SJCRH30 (cell line): Measurements from ENCODE around the gene KCNIP4. TPM values are rescaled to one million over a fixed set of nuclear protein-coding genes. Genes with fewer than 3 reads are reported as not detected.
"Not testable (repeated sequence)": the region's sequence is repeated elsewhere in the genome, so short reads cannot be mapped to it uniquely, and the experiment has no call there.

Source experiments
- DNase-seq, 2 experiments: peaks; one replicate each; pipeline ENCODE4 v3.0.0-alpha.2; 2015 to 2020
- H3K27ac ChIP-seq: fragments of 250-450 bp; sonication (Bioruptor Pico); 2 replicates; pipeline ENCODE4 v1.5.1; 2020; ENCODE audit warnings: mild to moderate bottlenecking, moderate library complexity
- H3K27me3 ChIP-seq: fragments of 250-450 bp; sonication (Bioruptor Pico); 2 replicates; pipeline ENCODE4 v1.5.1; 2020; ENCODE audit warnings: mild to moderate bottlenecking, moderate library complexity
- H3K36me3 ChIP-seq: fragments of 250-450 bp; sonication (Bioruptor Pico); 2 replicates; pipeline ENCODE4 v1.5.1; 2020; ENCODE audit warnings: mild to moderate bottlenecking, moderate library complexity
- H3K4me1 ChIP-seq: fragments of 250-450 bp; sonication (Bioruptor Pico); 2 replicates; pipeline ENCODE4 v1.5.1; 2020; ENCODE audit warnings: mild to moderate bottlenecking, moderate library complexity
- H3K4me3 ChIP-seq: fragments of 250-450 bp; sonication (Bioruptor Pico); 2 replicates; pipeline ENCODE4 v1.5.1; 2020; ENCODE audit warnings: mild to moderate bottlenecking, moderate library complexity
- H3K9me3 ChIP-seq: fragments of 250-450 bp; sonication (Bioruptor Pico); replicated peaks from 2 replicates; pipeline ENCODE4 v1.5.1; 2020; ENCODE audit warnings: mild to moderate bottlenecking, moderate library complexity
- total RNA-seq: library from RNA; depleted of rRNA; stranded (reverse); fragments of >200 nt; shearing (Covaris generic); gene quantifications from 2 replicates; pipeline ENCODE4 v1.2.3, GENCODE V29; 2014

Gene KCNIP4
- total RNA-seq, 1 experiment from 2014 or later, result 0.67 TPM

DNA sequence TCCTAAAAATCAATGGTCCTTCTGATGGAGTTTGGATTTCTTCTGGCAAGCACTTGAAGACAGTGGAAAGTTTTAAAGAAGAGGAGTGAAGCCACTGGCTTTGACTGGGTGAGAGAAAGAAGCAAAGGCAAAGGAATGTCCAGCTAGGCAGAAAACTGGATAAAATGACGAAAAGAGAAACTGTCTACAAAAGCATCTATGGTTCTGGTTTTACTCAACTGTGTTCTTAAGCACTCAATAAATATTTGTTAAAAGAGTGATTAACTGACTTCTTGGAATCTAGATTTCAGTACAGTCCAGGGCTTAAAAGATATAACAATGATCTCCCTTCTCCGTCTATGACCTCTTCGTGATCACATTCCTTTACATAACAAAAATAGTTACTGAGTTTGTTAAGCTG lies 1195.9 kb downstream of the KCNIP4 start:
- no peak for DNase-seq
- Histone ChIP-seq H3K4me1 (no peaks in the 10 kb centered on the region), H3K9me3 (no peaks in the 10 kb centered on the region), H3K27me3 (no peaks in the 10 kb centered on the region), H3K27ac (no peak overlapping the region), H3K4me3 (no peak overlapping the region), H3K36me3 (no peaks in the 10 kb centered on the region)

DNA sequence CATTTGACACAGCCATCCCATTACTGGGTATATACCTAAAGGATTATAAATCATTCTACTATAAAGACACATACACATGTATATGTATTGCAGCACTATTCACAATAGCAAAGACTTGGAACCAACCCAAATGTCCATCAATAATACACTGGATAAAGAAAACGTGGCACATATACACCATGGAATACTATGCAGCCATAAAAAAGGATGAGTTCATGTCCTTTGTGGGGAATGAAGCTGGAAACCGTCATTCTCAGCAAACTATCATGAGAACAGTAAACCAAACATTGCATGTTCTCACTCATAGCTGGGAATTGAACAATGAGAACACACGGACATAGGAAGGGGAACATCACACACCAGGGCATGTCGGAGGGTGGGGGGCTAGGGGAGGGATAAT lies 1202.6 kb downstream of the KCNIP4 start:
- not testable (repeated sequence) for H3K4me1 ChIP-seq, H3K36me3 ChIP-seq, H3K4me3 ChIP-seq, DNase-seq, H3K9me3 ChIP-seq, H3K27me3 ChIP-seq, H3K27ac ChIP-seq

DNA sequence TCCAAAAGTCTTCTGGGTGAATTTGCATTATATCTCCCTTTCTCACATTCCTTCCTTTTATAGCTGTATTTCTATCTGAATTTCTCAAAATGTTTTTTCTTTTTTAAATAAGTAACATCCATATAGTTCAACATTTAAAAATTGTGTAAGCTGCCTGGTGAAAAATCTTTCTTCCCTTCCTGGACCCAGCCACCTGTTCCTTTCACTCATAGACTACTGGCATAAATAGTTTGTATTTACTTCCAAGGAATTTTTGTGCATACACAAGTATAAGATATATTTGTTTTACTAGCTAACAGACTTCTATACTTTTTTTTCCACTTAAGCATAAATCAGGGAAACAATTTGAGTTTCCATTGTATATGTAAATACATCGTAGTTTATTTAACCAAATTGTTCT lies 1212.6 kb downstream of the KCNIP4 start:
- H3K4me1 ChIP-seq, result 0 out of 2 replicates have a peak, but pooled peaks cover 2% of the 10 kb centered on the region
- peaks cover 4% of the 10 kb centered on the region for H3K36me3 ChIP-seq
- peaks cover 4% of the 10 kb centered on the region for H3K9me3 ChIP-seq
- H3K27me3 ChIP-seq, result no peaks in the 10 kb centered on the region
- peak; percentile 28 to 63 for DNase-seq
- H3K27ac ChIP-seq, result no peak overlapping the region
- no peak overlapping the region for H3K4me3 ChIP-seq

- H3K36me3 ChIP-seq, result peaks cover 36% of the 10 kb centered on the region
- no peak overlapping the region for H3K4me3 ChIP-seq
- DNase-seq, result no peak
- H3K27me3 ChIP-seq, result no peaks in the 10 kb centered on the region
- no peaks in the 10 kb centered on the region for H3K4me1 ChIP-seq
- H3K9me3 ChIP-seq, result peaks cover 3% of the 10 kb centered on the region; the same call in 1 of the 2 replicates
- no peak overlapping the region for H3K27ac ChIP-seq
These were observed 1223.7 kb downstream of the KCNIP4 start for GRCh38 chr4:20724915-20725314.

GRCh38 chr4:20723463-20723862 lies 1225.1 kb downstream of the KCNIP4 start:
- Histone ChIP-seq H3K9me3 (peaks cover 3% of the 10 kb centered on the region; the same call in 1 of the 2 replicates), H3K27me3 (no peaks in the 10 kb centered on the region), H3K4me1 (no peaks in the 10 kb centered on the region), H3K36me3 (peaks cover 36% of the 10 kb centered on the region), H3K27ac (no peak overlapping the region), H3K4me3 (no peak overlapping the region)
- no peak for DNase-seq

- H3K27ac ChIP-seq, result no peak overlapping the region
- DNase-seq, result no peak
- H3K4me1 ChIP-seq, result no peaks in the 10 kb centered on the region
- H3K9me3 ChIP-seq, result peaks cover 3% of the 10 kb centered on the region; the same call in 1 of the 2 replicates
- no peaks in the 10 kb centered on the region for H3K27me3 ChIP-seq
- no peak overlapping the region for H3K4me3 ChIP-seq
- H3K36me3 ChIP-seq, result peaks cover 36% of the 10 kb centered on the region
These were observed 1225.6 kb downstream of the KCNIP4 start for GRCh38 chr4:20723019-20723418.

GRCh38 chr4:20711335-20711734 lies 1237.2 kb downstream of the KCNIP4 start:
- H3K27me3 ChIP-seq, result no peaks in the 10 kb centered on the region
- H3K4me3 ChIP-seq, result no peak overlapping the region
- no peaks in the 10 kb centered on the region for H3K4me1 ChIP-seq
- no peak for DNase-seq
- H3K36me3 ChIP-seq, result peaks cover 23% of the 10 kb centered on the region
- 0 out of 2 replicates have a peak, but pooled peaks cover under 1% of the 10 kb centered on the region for H3K9me3 ChIP-seq
- no peak overlapping the region for H3K27ac ChIP-seq

DNA sequence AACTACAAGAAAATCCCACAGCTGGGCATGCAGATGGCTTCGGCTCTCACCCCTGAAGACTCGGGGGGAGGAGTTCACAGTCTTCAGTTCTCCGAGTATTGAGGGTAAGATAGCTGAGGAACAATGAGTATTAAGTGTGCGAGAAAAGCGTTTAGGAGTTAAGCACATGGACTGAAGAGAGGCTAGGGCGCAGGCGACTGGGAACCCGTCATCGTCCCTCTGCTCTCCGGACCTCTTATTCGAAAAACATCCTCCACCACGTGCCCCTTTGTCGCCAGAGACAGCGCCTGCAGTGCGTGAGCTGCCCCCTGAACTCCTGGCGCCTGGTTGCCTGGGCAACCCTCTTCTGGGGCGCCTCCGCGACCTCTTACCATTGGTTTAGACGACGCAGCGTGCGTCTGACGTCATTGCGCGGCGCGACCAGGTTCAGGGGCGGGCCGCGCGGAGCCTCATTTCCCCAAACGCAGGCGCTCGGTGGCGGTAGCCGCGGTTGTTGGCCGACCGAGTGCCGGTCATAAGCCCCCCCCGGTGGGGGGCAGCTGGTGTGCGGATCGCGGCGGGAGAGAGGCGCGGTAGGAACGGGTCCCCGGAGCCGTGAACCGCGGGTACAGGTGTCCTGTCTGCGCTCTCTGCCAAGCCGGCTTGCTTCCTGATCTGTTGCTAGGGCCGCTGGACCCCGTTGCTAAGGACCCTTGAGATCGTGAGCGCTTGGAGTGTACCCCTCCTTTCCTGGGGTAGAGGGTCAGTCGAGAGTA lies 1248.4 kb downstream of the KCNIP4 start, which contains the start of gene PACRGL:
PACRGL (plus strand) TSS at position 452 of the 755 bp plus-strand sequence. CDS start 4,024 bp downstream, outside the sequence.
- Histone ChIP-seq H3K27me3 (no peaks in the 10 kb centered on the region), H3K9me3 (no peaks in the 10 kb centered on the region), H3K27ac (peak within 1 kb of the TSS; percentile 60), H3K36me3 (peaks cover 3% of the 10 kb centered on the region), H3K4me1 (0 out of 2 replicates have a peak, but pooled peaks cover 6% of the 10 kb centered on the region), H3K4me3 (peak within 1 kb of the TSS; percentile 79)
- DNase-seq, result peak; percentile 96

GRCh38 chr4:20698820-20699219 lies 1249.8 kb downstream of the KCNIP4 start:
- Histone ChIP-seq H3K27me3 (no peaks in the 10 kb centered on the region), H3K9me3 (no peaks in the 10 kb centered on the region), H3K4me1 (0 out of 2 replicates have a peak, but pooled peaks cover 6% of the 10 kb centered on the region), H3K27ac (no peak overlapping the region), H3K4me3 (no peak overlapping the region), H3K36me3 (no peaks in the 10 kb centered on the region)
- DNase-seq, result no peak

DNA sequence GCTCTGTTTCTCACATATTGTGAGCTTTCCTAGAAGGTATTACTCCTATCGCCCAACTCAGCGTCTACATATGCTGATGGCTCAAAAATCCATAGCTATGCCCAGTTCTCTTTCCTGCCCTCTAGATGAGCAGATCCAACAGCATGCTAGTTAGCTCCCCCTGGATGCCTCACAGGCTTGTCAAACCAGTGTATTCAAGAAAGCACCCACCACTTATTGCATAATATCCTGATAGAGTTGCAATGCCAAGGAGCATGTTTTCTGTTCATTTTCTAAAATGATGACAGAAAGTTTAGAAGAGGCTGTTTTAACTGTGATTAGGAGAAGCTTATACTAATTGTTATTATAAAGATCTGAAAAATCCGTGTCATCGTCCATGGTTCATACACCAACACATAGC lies 1250.2 kb downstream of the KCNIP4 start:
- Histone ChIP-seq H3K36me3 (no peaks in the 10 kb centered on the region), H3K27ac (no peak overlapping the region), H3K4me1 (0 out of 2 replicates have a peak, but pooled peaks cover 6% of the 10 kb centered on the region), H3K9me3 (no peaks in the 10 kb centered on the region), H3K4me3 (no peak overlapping the region), H3K27me3 (no peaks in the 10 kb centered on the region)
- no peak for DNase-seq

- Histone ChIP-seq H3K36me3 (no peaks in the 10 kb centered on the region), H3K9me3 (no peaks in the 10 kb centered on the region), H3K4me3 (no peak overlapping the region), H3K4me1 (0 out of 2 replicates have a peak, but pooled peaks cover 6% of the 10 kb centered on the region), H3K27me3 (no peaks in the 10 kb centered on the region), H3K27ac (no peak overlapping the region)
- no peak for DNase-seq
These were observed 1251.8 kb downstream of the KCNIP4 start for GRCh38 chr4:20696815-20697214.

DNA sequence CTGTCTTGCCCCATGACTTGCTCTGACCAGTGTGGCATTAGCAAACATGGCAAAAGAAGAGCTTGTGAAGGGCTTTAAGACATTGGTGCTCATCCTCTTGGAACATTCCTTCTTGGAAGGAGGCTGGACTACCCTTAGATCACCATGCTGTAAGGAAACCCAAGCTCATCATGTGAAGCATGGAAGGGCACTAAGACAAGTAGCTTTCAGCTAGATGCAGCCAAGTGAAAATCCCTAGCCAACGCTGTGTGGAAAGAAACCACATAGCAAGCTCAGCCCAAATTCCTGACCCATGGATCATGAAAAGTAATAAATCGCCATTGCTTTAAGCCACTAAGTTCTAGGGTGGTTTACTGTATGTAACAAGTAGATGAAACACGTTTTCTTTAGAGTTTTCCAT lies 1260.7 kb downstream of the KCNIP4 start:
- Histone ChIP-seq H3K4me3 (no peak overlapping the region), H3K27me3 (peaks cover 5% of the 10 kb centered on the region; the same call in 1 of the 2 replicates), H3K4me1 (no peaks in the 10 kb centered on the region), H3K27ac (no peak overlapping the region), H3K9me3 (no peaks in the 10 kb centered on the region), H3K36me3 (no peaks in the 10 kb centered on the region)
- DNase-seq, result no peak

- Histone ChIP-seq H3K27me3 (peaks cover 5% of the 10 kb centered on the region; the same call in 1 of the 2 replicates), H3K4me1 (no peaks in the 10 kb centered on the region), H3K9me3 (no peaks in the 10 kb centered on the region), H3K27ac (no peak overlapping the region), H3K36me3 (no peaks in the 10 kb centered on the region), H3K4me3 (no peak overlapping the region)
- peak in 1 of 2 experiments; percentile 43 for DNase-seq
These were observed 1263.5 kb downstream of the KCNIP4 start for GRCh38 chr4:20684852-20685763.

- H3K27ac ChIP-seq, result no peak overlapping the region
- no peaks in the 10 kb centered on the region for H3K9me3 ChIP-seq
- peaks cover 5% of the 10 kb centered on the region; the same call in 1 of the 2 replicates for H3K27me3 ChIP-seq
- no peak overlapping the region for H3K4me3 ChIP-seq
- no peaks in the 10 kb centered on the region for H3K4me1 ChIP-seq
- H3K36me3 ChIP-seq, result no peaks in the 10 kb centered on the region
- no peak for DNase-seq
These were observed 1264.8 kb downstream of the KCNIP4 start for GRCh38 chr4:20683766-20684165.

- Histone ChIP-seq H3K27me3 (peaks cover 5% of the 10 kb centered on the region; the same call in 1 of the 2 replicates), H3K27ac (no peak overlapping the region), H3K9me3 (no peaks in the 10 kb centered on the region), H3K36me3 (no peaks in the 10 kb centered on the region), H3K4me3 (no peak overlapping the region), H3K4me1 (no peaks in the 10 kb centered on the region)
- DNase-seq, result no peak
These were observed 1265.7 kb downstream of the KCNIP4 start for GRCh38 chr4:20682853-20683252.
